WTC11 (cell line): ENCODE data around the gene CRTC2.

Experiments used
- ATF6 ChIP-seq: sonication (generic); formaldehyde crosslinking; IDR thresholded peaks from 2 replicates; pipeline ENCODE4 v1.8.1; 2023; ENCODE audit warnings: mild to moderate bottlenecking, missing genetic modification reagents
- CBFB ChIP-seq: sonication (generic); formaldehyde crosslinking; IDR thresholded peaks from 2 replicates; pipeline ENCODE4 v1.8.1; 2022; ENCODE audit warnings: mild to moderate bottlenecking, low read depth, missing genetic modification reagents
- CREB1 ChIP-seq: sonication (generic); formaldehyde crosslinking; IDR thresholded peaks from 2 replicates; pipeline ENCODE4 v1.8.0; 2023; ENCODE audit warnings: mild to moderate bottlenecking, missing genetic modification reagents
- CTCF ChIP-seq: fragments of 200-600 bp; IDR thresholded peaks from 2 replicates; pipeline ENCODE4 v1.8.0; 2022; ENCODE audit warnings: antibody characterized with exemption
- MXD4 ChIP-seq: fragments of 250-450 bp; sonication (Bioruptor Pico); IDR thresholded peaks from 2 replicates; pipeline ENCODE4 v1.8.0; 2021; ENCODE audit warnings: mild to moderate bottlenecking, moderate library complexity, borderline replicate concordance
- TEAD4 ChIP-seq: sonication (generic); formaldehyde crosslinking; IDR thresholded peaks from 2 replicates; pipeline ENCODE4 v1.8.0; 2022; ENCODE audit warnings: mild to moderate bottlenecking, missing genetic modification reagents
- USF2 ChIP-seq: sonication (generic); formaldehyde crosslinking; IDR thresholded peaks from 2 replicates; pipeline ENCODE4 v1.8.1; 2023; ENCODE audit warnings: mild to moderate bottlenecking, missing genetic modification reagents, moderate library complexity
- TF ChIP-seq, protein P1 (sequence below): sonication (generic); formaldehyde crosslinking; IDR thresholded peaks from 2 replicates; pipeline ENCODE4 v1.8.1; 2022; ENCODE audit warnings: low read depth, mild to moderate bottlenecking, moderate library complexity, missing genetic modification reagents, borderline replicate concordance
- TF ChIP-seq, protein P2 (sequence below): sonication (generic); formaldehyde crosslinking; IDR thresholded peaks from 2 replicates; pipeline ENCODE4 v1.8.1; 2022; ENCODE audit warnings: low read depth, missing genetic modification reagents, borderline replicate concordance
- TF ChIP-seq, protein P3 (sequence below): sonication (generic); formaldehyde crosslinking; IDR thresholded peaks from 2 replicates; pipeline ENCODE4 v1.8.0; 2022; ENCODE audit warnings: mild to moderate bottlenecking, missing genetic modification reagents

DNA sequence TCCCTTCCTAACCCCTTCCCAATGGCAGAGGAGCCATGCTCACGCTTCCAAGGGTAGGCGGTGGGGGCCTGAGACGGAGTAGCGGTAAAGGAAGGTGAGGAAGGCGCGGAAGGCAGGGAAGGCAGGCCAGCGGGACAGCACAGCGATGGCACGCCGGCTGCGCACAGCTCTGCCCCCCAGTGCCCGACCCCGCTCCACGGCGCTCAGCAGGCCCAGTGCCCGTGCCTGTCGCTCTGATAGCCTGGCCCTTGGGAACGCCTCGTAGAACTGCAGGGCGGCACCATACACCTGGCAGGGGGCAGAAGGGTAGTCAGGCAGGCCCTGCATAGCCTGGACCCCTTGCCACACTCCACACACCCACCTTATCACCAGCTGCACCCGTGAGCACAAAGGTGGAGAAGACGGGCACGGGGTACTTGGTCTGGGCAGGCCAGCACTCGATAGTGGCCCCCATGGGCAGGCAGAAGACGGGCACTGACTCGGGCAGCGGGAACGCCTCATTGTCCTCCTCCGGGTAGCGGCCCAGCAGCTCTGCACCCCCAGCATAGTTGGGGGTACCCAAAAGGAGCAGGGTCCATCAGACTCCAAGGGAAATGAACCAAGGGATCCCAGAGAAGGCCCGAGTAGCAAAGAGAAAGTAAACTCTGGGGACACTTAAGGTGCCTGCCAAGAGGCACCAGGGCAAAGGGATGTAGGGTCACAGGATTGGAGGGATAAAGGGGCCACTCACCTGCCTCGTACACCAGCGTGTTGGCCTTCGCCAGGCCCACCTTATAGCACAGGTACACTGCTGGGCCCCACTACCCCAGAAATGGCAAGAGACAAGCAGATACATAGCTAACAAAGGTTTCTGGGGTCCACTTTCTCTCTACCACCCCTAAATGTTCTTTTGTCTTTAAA, 16.3 kb downstream of the CRTC2 start:
- no peak for TF ChIP-seq CTCF
- TF ChIP-seq TEAD4 = no peak
- TF ChIP-seq, protein P1, sequence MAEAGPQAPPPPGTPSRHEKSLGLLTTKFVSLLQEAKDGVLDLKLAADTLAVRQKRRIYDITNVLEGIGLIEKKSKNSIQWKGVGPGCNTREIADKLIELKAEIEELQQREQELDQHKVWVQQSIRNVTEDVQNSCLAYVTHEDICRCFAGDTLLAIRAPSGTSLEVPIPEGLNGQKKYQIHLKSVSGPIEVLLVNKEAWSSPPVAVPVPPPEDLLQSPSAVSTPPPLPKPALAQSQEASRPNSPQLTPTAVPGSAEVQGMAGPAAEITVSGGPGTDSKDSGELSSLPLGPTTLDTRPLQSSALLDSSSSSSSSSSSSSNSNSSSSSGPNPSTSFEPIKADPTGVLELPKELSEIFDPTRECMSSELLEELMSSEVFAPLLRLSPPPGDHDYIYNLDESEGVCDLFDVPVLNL (CRISPR knock-in tag) = no peak
- TF ChIP-seq MXD4 (CRISPR knock-in tag) = no peak
- no peak for TF ChIP-seq CREB1 (CRISPR knock-in tag)
- TF ChIP-seq ATF6 (CRISPR knock-in tag) = no peak
- TF ChIP-seq USF2 (CRISPR knock-in tag) = no peak
- TF ChIP-seq, protein P2, sequence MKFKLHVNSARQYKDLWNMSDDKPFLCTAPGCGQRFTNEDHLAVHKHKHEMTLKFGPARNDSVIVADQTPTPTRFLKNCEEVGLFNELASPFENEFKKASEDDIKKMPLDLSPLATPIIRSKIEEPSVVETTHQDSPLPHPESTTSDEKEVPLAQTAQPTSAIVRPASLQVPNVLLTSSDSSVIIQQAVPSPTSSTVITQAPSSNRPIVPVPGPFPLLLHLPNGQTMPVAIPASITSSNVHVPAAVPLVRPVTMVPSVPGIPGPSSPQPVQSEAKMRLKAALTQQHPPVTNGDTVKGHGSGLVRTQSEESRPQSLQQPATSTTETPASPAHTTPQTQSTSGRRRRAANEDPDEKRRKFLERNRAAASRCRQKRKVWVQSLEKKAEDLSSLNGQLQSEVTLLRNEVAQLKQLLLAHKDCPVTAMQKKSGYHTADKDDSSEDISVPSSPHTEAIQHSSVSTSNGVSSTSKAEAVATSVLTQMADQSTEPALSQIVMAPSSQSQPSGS = no peak
- TF ChIP-seq, protein P3, sequence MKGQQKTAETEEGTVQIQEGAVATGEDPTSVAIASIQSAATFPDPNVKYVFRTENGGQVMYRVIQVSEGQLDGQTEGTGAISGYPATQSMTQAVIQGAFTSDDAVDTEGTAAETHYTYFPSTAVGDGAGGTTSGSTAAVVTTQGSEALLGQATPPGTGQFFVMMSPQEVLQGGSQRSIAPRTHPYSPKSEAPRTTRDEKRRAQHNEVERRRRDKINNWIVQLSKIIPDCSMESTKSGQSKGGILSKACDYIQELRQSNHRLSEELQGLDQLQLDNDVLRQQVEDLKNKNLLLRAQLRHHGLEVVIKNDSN (CRISPR knock-in tag) = no peak
- TF ChIP-seq CBFB = no peak
